ENCODE measurements around the gene IL21R.

IL21R gene

GRCh38 chr16:27491894-27492587, 90.1 kb downstream of the IL21R start:
- DNase-seq = no peak

- no peak for DNase-seq
These were observed 90.6 kb downstream of the IL21R start for GRCh38 chr16:27492588-27492979.

- DNase-seq = no peak
These were observed 93.2 kb downstream of the IL21R start for GRCh38 chr16:27495191-27495590.

GRCh38 chr16:27498031-27498825, 96.3 kb downstream of the IL21R start:
- DNase-seq = no peak

GRCh38 chr16:27498916-27499658, 97.1 kb downstream of the IL21R start:
- DNase-seq = no peak

GRCh38 chr16:27499659-27500055, 97.7 kb downstream of the IL21R start:
- DNase-seq = no peak

GRCh38 chr16:27500801-27501200, 98.8 kb downstream of the IL21R start:
- no peak for DNase-seq
